ENCODE measurements around the gene SRSF3. TPM values are rescaled to one million over a fixed set of nuclear protein-coding genes. Genes with fewer than 3 reads are reported as not detected.

SRSF3 gene
- total RNA-seq, 1 experiment from 2014 or later: 954 TPM

- no peak overlapping the region for H3K9ac ChIP-seq (ENCODE audit: extremely low read depth, insufficient read length, low read length)
- H4K8ac ChIP-seq (replicated peaks; ENCODE audit: insufficient read length, low read depth, low read length): no peak overlapping the region
- peaks cover 9% of the 10 kb centered on the region for H3K79me2 ChIP-seq (ENCODE audit: insufficient read depth, low read length)
- H3K9me3 ChIP-seq (ENCODE audit: control insufficient read depth, low read depth, low read length): no peaks in the 10 kb centered on the region
- no peak overlapping the region for H3K27ac ChIP-seq (ENCODE audit: insufficient read length, low read depth, low read length)
- no peak overlapping the region for H3K14ac ChIP-seq (ENCODE audit: insufficient read depth, low read length)
- no peak overlapping the region for H3K4me2 ChIP-seq (ENCODE audit: insufficient read depth, insufficient read length, low read length)
- no peak overlapping the region for H3K4ac ChIP-seq (ENCODE audit: low read depth, low read length)
- H3K27ac Mint-ChIP-seq: no peak overlapping the region; a peak in 1 of 7 replicates
- no peak overlapping the region for H2BK20ac ChIP-seq (ENCODE audit: low read depth, low read length, poor library complexity, severe bottlenecking)
- no peak overlapping the region for H3K18ac ChIP-seq (ENCODE audit: insufficient read length, low read depth, low read length)
- H3K4me1 Mint-ChIP-seq: peaks cover 7 to 9% of the 10 kb centered on the region in 2 experiments; a peak in 3 of 4 replicates
- H3K36me3 Mint-ChIP-seq (ENCODE audit: insufficient read depth in 1 of 3, low read depth in 3 of 3): peaks cover 10 to 13% (median 12%) of the 10 kb centered on the region in 3 experiments
- no peak overlapping the region for H2AK5ac ChIP-seq (ENCODE audit: insufficient read length, low read length)
- no peak overlapping the region for H2BK120ac ChIP-seq (ENCODE audit: low read depth, low read length, poor library complexity, severe bottlenecking)
- H3T11ph ChIP-seq (ENCODE audit: low read length): no peak overlapping the region
- no peak overlapping the region for H4K91ac ChIP-seq (ENCODE audit: insufficient read length, low read depth, low read length)
- TF ChIP-seq CTCF (conservative IDR thresholded peaks at IDR 0.05): no peak
- H2BK5ac ChIP-seq (ENCODE audit: insufficient read length, low read length): no peak overlapping the region
- H3K27me3 Mint-ChIP-seq (ENCODE audit: low read depth): peaks cover 4% of the 10 kb centered on the region
- no peak overlapping the region for H2BK15ac ChIP-seq (ENCODE audit: low read depth, low read length)
- H3K27me3 ChIP-seq (ENCODE audit: insufficient read depth, low read length): no peaks in the 10 kb centered on the region
- no peak overlapping the region for H4K5ac ChIP-seq (ENCODE audit: insufficient read length, low read depth, low read length)
- no peak overlapping the region for H2AFZ ChIP-seq (ENCODE audit: low read length)
- H3K9me3 Mint-ChIP-seq: peaks cover 8 to 11% of the 10 kb centered on the region in 2 experiments; a peak in 4 of 5 replicates
- no peak overlapping the region for H3K4me3 Mint-ChIP-seq
- no peak overlapping the region for H2BK12ac ChIP-seq (ENCODE audit: insufficient read length, low read depth, low read length)
- no peaks in the 10 kb centered on the region for H4K20me1 ChIP-seq (ENCODE audit: control insufficient read depth, insufficient read depth, insufficient read length)
- peaks cover 5% of the 10 kb centered on the region for H3K23me2 ChIP-seq (ENCODE audit: insufficient read length, low read depth, low read length, poor library complexity, severe bottlenecking)
- no peak for DNase-seq
- no CpG with 5 or more reads among the region's 1 CpG for WGBS (ENCODE audit: extremely low coverage, insufficient read length, low lambda C conversion rate)
- no peaks in the 10 kb centered on the region for H3K4me1 ChIP-seq (ENCODE audit: insufficient read depth, low read length)
- no peaks in the 10 kb centered on the region for H3K79me1 ChIP-seq (ENCODE audit: insufficient read depth, low read depth, low read length, poor library complexity, severe bottlenecking)
- no peak overlapping the region for H3K56ac ChIP-seq (ENCODE audit: insufficient read length, low read depth, low read length)
- H3K23ac ChIP-seq (ENCODE audit: insufficient read length, low read depth, low read length): no peak overlapping the region
These were observed 3.9 kb upstream of the SRSF3 start for GRCh38 chr6:36590237-36590636.
